NCI-H226 (cell line): Measurements from ENCODE around the gene LCMT2.

ENCODE experiments used
- DNase-seq: peaks from one replicate; pipeline ENCODE4 v3.0.0-alpha.2; 2015

Gene LCMT2

GRCh38 chr15:43275740-43276562 is 54.4 kb downstream of the LCMT2 start:
- DNase-seq, result no peak

GRCh38 chr15:43274136-43274535 is 56.2 kb downstream of the LCMT2 start:
- DNase-seq, result no peak
